HEK293T (cell line): ENCODE measurements around the gene LTBP4.

Experiments used
- CTCF ChIA-PET: fragments of 350-600 bp; formaldehyde crosslinking; extraction: SDS; loops from one replicate; lab custom pipeline; 2021; ENCODE audit warnings: antibody characterized with exemption, inconsistent platforms; lab: Yijun Ruan, JAX
- POLR2A ChIA-PET: fragments of 350-600 bp; formaldehyde crosslinking; extraction: SDS; loops from one replicate; lab custom pipeline; 2020; ENCODE audit warnings: antibody characterized with exemption, inconsistent platforms; lab: Yijun Ruan, JAX
- DNase-seq: peaks from one replicate; pipeline ENCODE4 v3.0.0; 2012; ENCODE audit warnings: mixed read lengths; ENCODE audit errors: extremely low spot score
- ARNT ChIP-seq: fragments of 450-650 bp; IDR thresholded peaks from 2 replicates; pipeline ENCODE4 v1.6.1; 2017; ENCODE audit warnings: mild to moderate bottlenecking
- BHLHE40 ChIP-seq: fragments of 450-650 bp; IDR thresholded peaks from 2 replicates; pipeline ENCODE4 v1.6.1; 2016; ENCODE audit warnings: mild to moderate bottlenecking, moderate library complexity, borderline replicate concordance
- CTBP1 ChIP-seq: fragments of 450-650 bp; IDR thresholded peaks from 2 replicates; pipeline ENCODE4 v1.6.1; 2016; ENCODE audit warnings: borderline replicate concordance
- ELF4 ChIP-seq: fragments of 450-650 bp; IDR thresholded peaks from 2 replicates; pipeline ENCODE4 v1.6.1; 2017; ENCODE audit warnings: antibody characterized with exemption
- FOXA1 ChIP-seq: fragments of 450-650 bp; IDR thresholded peaks from 2 replicates; pipeline ENCODE4 v1.6.1; 2016; ENCODE audit warnings: mild to moderate bottlenecking
- FOXK2 ChIP-seq: fragments of 450-650 bp; IDR thresholded peaks from 2 replicates; pipeline ENCODE4 v1.6.1; 2016; ENCODE audit warnings: mild to moderate bottlenecking
- FOXM1 ChIP-seq: fragments of 450-650 bp; IDR thresholded peaks from 2 replicates; pipeline ENCODE4 v1.6.1; 2017; ENCODE audit warnings: mild to moderate bottlenecking, borderline replicate concordance
- HDGF ChIP-seq: fragments of 450-650 bp; IDR thresholded peaks from 2 replicates; pipeline ENCODE4 v1.6.1; 2017; ENCODE audit warnings: antibody characterized with exemption, borderline replicate concordance
- L3MBTL2 ChIP-seq: fragments of 450-650 bp; conservative IDR thresholded peaks from 2 replicates; pipeline ENCODE4 v1.6.1; 2016; ENCODE audit warnings: mild to moderate bottlenecking
- LEF1 ChIP-seq: fragments of 450-650 bp; IDR thresholded peaks from 2 replicates; pipeline ENCODE4 v1.6.1; 2017; ENCODE audit warnings: mild to moderate bottlenecking, borderline replicate concordance
- NFRKB ChIP-seq: fragments of 450-650 bp; IDR thresholded peaks from 2 replicates; pipeline ENCODE4 v1.6.1; 2016; ENCODE audit warnings: mild to moderate bottlenecking, moderate library complexity
- PKNOX1 ChIP-seq: fragments of 450-650 bp; IDR thresholded peaks from 2 replicates; pipeline ENCODE4 v1.6.1; 2016
- SP1 ChIP-seq: fragments of 450-650 bp; IDR thresholded peaks from 2 replicates; pipeline ENCODE4 v1.6.1; 2017
- SUZ12 ChIP-seq: fragments of 450-650 bp; IDR thresholded peaks from 2 replicates; pipeline ENCODE4 v1.6.1; 2016; ENCODE audit warnings: mild to moderate bottlenecking
- TARDBP ChIP-seq: fragments of 450-650 bp; IDR thresholded peaks from 2 replicates; pipeline ENCODE4 v1.6.1; 2016
- ZNF384 ChIP-seq: fragments of 450-650 bp; IDR thresholded peaks from 2 replicates; pipeline ENCODE4 v1.6.1; 2016

LTBP4 gene

GRCh38 chr19:40608240-40608621, 7.1 kb downstream of the LTBP4 start:
- TF ChIP-seq ZNF384 (no peak), NFRKB (no peak), LEF1 (no peak), TARDBP (no peak), ARNT (no peak), FOXK2 (no peak)
- CTCF ChIA-PET = interaction anchor here (0.7 to 1.6 kb wide), 4 partner anchors 9 to 190 kb away, joined by 3 to 5 read pairs (median 4); no protein-coding TSS in a partner anchor
- POLR2A ChIA-PET = no interaction called here
- DNase-seq = no peak

- no peak for DNase-seq
- CTCF ChIA-PET = interaction anchor here (1.2 kb wide), 1 partner anchor 85 kb away, joined by 4 read pairs; no protein-coding TSS in a partner anchor
- no peak for TF ChIP-seq ELF4
- TF ChIP-seq SUZ12 = no peak
- no peak for TF ChIP-seq FOXM1
- no peak for TF ChIP-seq BHLHE40
- no peak for TF ChIP-seq SP1
- no peak for TF ChIP-seq ZNF384
- TF ChIP-seq FOXA1 = no peak
- TF ChIP-seq ARNT = no peak
- TF ChIP-seq PKNOX1 = no peak
- TF ChIP-seq LEF1 = no peak
- POLR2A ChIA-PET = interaction anchor here (1.0 kb wide), 1 partner anchor 166 kb away, joined by 3 read pairs; no protein-coding TSS in a partner anchor
These were observed 7.8 kb downstream of the LTBP4 start for GRCh38 chr19:40608957-40609356.

GRCh38 chr19:40609561-40610395, 8.6 kb downstream of the LTBP4 start:
- TF ChIP-seq TARDBP (no peak), LEF1 (no peak), FOXK2 (no peak), SUZ12 (no peak), ARNT (no peak), ELF4 (no peak), L3MBTL2 (no peak), ZNF384 (no peak), FOXA1 (no peak)
- ChIA-PET POLR2A (interaction anchor here (0.8 to 1.0 kb wide), 2 partner anchors 10 to 167 kb away, joined by 3 read pairs; no protein-coding TSS in a partner anchor), CTCF (no interaction called here)
- DNase-seq = peak; percentile 87

GRCh38 chr19:40610396-40611064, 9.4 kb downstream of the LTBP4 start:
- CTCF ChIA-PET = no interaction called here
- TF ChIP-seq HDGF (no peak), TARDBP (no peak), CTBP1 (no peak), L3MBTL2 (no peak), PKNOX1 (no peak), ARNT (no peak), NFRKB (no peak)
- POLR2A ChIA-PET = no interaction called here
- DNase-seq = no peak

- POLR2A ChIA-PET = no interaction called here
- CTCF ChIA-PET = no interaction called here
- DNase-seq = no peak
- no peak for TF ChIP-seq PKNOX1
- TF ChIP-seq HDGF = no peak
- no peak for TF ChIP-seq ELF4
- no peak for TF ChIP-seq L3MBTL2
- TF ChIP-seq FOXK2 = no peak
- no peak for TF ChIP-seq CTBP1
- no peak for TF ChIP-seq FOXA1
- TF ChIP-seq NFRKB = no peak
- no peak for TF ChIP-seq ZNF384
- TF ChIP-seq FOXM1 = no peak
- no peak for TF ChIP-seq BHLHE40
- TF ChIP-seq SP1 = no peak
- TF ChIP-seq LEF1 = no peak
- TF ChIP-seq SUZ12 = no peak
- TF ChIP-seq TARDBP = no peak
- TF ChIP-seq ARNT = no peak
These were observed 9.9 kb downstream of the LTBP4 start for GRCh38 chr19:40611096-40611495.
